DMS153 treated with DMSO at 0.1 percent for 48 hours (cell line): Measurements from ENCODE around the gene RABGAP1L.
"Not testable (repeated sequence)": the region's sequence is repeated elsewhere in the genome, so short reads cannot be mapped to it uniquely, and the experiment has no call there.

Experiments
- DNase-seq: peaks from one replicate; lab custom pipeline; 2025; ENCODE audit not compliant: unreplicated experiment; lab: John Stamatoyannopoulos, UW

RABGAP1L gene

DNA sequence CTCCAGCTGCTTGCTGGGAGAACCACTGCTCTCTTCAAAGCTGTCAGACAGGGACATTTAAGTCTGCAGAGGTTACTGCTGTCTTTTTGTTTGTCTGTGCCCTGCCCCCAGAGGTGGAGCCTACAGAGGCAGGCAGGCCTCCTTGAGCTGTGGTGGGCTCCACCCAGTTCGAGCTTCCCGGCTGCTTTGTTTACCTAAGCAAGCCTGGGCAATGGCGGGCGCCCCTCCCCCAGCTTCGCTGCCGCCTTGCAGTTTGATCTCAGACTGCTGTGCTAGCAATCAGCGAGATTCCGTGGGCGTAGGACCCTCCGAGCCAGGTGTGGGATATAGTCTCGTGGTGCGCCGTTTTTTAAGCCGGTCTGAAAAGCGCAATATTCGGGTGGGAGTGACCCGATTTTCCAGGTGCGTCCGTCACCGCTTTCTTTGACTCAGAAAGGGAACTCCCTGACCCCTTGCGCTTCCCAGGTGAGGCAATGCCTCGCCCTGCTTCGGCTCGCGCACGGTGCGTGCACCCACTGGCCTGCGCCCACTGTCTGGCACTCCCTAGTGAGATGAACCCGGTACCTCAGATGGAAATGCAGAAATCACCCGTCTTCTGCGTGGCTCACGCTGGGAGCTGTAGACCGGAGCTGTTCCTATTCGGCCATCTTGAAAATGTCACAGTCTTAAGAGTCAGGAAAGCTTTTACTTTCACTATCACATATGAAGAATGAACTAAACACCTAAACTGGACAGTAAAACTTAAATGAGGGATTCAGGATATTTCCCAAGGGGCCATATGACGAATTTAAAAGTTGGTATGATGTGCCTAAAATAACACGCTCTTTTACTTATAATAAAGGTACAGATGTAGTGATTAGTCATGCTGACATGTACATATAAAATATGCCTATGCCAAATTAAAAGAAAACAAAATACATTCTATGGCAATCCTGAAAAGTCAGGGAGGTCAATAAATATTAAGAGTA, 689.6 kb downstream of the RABGAP1L start:
- DNase-seq: not testable (repeated sequence)

DNA sequence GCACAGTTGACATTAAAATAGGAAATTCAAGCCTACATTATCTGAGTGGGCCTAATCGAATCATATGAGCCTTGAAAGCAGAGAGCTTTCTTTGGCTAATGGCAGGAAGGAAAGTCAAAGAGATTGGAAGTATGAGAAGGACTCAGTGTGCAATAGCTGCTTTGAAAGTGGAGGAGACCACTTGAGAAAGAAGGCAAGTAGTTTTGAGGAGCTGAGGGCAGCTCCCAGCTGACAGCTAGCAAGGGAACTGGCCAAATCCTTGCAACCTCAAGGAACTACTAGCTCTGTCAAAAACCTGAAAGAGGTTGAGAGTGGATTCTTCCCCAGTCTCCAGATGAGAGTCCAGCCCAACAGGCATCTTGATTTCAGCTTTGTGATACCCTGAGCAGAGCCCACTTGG, 691.4 kb downstream of the RABGAP1L start:
- no peak for DNase-seq

DNA sequence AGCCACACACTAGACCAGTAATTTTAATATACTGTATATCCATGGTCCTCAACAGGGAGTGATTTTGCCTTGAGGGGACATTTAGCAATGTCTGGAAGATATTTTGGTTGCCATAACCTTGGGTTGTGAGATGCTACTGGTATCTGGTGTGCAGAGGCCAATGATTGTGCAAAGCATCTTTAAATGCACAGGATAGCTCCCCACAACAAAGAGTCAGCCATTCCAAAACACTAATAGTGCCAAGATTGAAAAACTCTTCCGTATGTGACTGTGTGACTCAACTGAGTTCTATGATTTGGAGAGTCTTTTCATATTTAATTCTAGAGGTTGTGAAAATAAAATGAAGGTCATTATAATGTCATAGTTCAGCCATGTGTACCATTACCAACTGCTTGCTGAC, 699.0 kb downstream of the RABGAP1L start:
- DNase-seq: no peak

DNA sequence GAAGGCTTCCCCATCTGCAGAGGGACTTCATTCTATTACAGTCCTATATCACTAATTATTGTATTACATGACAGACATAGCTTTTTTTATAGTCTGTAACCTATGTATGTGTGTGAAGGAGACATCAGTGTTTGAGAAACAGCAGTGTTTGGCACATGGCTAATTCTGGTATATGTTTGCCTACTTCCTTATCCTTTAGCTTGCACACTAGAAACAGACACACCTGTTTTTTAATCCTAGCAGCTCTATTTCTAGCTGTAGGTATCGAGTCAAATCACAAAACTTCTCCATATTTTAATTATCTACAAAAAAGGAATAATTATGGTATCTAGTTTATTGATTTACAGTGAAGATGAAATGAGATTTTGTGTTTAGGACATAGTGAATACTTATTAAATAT, 711.0 kb downstream of the RABGAP1L start:
- no peak for DNase-seq

DNA sequence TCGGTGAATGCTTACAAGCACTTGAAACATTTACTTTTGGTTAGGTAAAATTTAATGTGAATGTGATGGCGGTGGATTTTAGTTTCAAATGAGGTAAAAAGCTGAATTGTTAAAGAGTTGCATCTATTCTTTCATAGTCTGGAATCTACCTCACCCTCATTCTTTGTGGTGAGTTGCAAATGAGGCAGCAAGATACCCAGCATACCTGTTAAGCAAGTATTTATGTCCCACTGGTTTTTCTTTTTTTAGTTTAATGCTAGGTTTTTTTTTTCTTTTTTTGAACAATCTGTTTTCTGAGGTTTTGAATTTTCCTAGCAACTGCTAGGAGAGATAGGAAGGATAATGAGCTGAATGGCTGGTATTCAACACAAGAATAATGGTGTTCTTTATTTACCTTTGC, 712.6 kb downstream of the RABGAP1L start:
- DNase-seq: no peak

DNA sequence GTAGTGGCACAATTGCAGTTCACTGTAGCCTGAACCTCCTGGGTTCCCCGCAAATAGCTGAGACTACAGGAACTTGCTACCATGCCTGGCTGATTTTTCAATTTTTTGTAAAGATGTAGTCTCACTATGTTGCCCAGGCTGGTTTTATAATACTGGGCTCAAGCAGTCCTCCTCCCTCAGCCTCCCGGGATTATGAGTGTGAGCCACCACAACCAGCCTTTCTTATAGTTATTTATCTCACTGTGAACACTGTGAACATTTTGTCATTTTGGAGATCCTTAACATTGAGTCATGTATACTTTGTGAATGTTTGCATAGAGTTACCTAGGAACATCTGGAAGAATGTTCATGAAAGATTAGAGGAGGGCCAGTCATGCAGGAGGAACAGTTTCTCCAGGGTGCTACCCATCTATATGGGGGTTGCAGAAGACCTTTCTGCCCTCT, 713.3 kb downstream of the RABGAP1L start:
- DNase-seq: no peak

DNA sequence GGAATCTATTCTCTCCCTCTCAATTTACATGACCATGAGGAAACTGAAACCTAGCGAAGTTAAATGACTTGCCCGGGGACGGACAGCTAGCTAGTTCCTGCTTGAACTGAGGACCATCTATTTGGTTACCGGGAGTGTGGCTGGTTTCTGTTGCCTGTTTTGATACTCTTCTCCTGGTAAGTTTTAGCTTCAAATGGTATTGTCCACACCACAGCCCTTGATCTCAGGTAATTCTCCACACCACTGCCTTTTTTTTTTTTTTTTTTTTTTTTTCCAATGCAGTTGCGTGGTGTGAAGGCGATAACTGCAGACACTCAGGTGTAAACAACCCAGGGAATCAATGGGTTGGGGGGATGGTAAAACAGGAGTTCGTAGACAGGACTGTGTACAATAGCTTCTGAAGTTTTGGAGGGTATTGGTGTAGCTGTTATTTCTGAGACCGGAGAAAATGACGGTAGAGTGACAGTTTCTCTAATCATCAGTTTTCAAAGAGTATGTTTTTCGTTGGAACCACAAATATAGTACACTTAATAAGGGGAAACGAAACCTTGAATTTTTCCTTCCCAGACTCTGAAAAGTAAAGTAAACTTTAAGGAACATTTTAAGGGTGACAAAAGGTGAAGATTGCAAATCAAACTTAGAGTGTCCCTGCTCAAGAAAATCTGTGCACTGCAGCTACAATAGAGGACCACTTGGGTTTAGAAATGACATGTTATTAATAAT, 715.2 kb downstream of the RABGAP1L start:
- peak; percentile 87 for DNase-seq

DNA sequence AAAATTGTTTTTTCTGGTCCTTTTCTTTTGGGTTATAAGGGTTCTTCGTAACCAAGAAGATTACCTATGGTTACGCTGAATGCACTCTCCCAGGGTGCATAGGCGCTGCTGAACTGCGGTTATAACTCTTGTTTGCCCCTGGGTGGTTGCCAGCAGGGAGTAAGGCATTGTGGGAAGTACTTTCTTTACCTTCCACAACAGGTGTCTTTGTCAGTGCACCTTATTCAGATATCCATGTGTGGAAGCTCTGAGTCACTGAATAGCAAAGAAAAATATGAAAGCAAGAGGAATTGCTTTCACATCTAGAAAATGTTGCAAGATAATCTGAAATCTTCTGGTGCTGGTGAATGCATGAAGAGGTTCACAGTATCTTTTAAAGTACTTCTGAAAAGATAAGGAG, 716.0 kb downstream of the RABGAP1L start:
- DNase-seq: peak; percentile 98

DNA sequence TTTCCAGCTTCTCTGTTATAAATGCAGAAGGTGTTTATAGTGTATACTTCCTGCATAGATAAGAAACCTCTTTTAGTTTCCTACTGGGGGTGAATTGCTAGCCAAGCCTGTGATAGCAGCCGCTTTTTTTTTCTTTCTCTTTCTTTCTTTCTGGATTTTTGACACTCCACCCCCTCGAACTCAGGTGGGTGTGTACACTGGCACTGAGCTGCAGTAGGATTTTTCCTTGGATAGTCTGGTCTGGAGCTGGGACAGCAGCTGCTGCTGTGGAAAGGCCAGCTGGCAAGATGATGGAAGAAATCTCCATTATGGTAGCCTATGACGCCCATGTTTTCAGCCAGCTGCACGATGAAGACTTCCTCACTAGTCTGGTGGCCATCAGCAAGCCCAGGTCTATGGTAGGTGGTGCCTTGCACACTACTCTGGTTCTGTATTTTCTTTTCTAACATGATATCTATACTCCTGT, 717.9 kb downstream of the RABGAP1L start:
- peak; percentile 56 for DNase-seq

DNA sequence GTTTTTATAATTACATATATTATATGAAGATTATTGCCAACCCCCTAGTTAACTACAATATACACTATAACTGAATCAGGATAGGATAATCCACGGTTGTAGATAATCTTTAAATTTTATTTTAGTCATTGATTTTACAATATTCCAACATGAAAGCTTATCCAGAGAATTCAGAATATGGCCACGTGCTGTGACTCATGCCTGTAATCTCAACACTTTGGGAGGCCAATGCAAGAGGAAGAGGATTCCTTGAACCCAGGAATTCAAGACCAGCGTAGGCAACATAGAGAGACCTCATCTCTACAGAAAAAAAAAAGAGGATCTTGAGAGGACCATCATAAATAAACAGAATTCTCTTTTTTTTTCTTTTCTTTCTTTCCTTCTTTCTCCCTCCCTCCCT, 720.9 kb downstream of the RABGAP1L start:
- DNase-seq: no peak

DNA sequence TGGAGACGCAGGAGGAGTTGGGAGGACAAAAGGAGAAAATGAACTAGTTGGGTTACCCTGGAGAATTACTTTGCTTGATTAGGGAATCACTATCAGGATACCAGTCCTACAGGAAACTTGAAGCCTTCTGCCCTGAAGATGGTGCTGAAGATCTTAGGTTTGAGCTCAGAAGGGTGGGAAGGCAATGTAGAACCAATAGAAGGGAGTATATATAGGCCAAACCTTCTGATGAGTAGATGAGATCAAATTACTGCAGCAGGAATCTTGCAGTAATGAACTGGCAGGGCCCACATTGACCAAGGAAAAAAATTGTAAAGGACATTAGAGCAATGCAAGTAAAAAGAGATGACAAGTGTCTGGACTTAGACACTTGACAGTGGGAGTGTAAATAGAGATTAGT, 724.1 kb downstream of the RABGAP1L start:
- DNase-seq: no peak

DNA sequence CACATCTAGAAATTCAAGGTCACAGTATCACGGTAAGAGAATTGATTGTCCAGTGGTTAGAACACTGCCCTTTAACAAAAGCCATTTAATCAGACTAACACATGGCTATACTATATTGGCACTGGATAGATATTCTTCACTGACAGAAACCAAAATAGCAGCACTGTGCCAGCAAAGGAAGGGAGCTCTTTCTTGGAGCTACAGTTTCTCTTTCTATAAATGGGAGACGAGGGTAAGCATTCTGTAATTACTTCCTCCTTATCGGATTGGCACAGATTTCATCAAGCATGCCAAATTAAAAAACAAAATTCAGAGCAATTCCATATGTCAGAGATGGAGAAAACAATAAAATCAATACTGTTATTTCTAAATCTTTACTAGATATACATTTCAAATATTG, 724.7 kb downstream of the RABGAP1L start:
- DNase-seq: no peak

DNA sequence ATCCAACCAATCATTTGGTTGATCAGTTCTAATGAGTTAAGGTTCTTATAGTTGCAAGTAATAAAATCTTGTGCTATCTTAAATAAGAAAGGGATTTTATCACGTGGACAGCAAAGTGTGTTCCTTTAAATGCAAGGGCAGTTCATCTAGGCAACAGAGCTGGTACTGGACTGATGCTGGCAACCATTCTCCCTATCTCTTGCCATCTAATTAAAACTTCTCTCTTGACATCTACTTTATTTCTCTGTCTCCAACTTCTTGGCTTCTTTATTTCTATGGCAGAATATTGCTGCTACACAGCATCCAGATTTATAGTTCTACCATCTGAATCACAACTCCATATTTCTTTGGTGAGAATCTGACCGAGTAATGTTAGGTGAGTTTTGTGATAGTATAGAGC, 725.2 kb downstream of the RABGAP1L start:
- no peak for DNase-seq

DNA sequence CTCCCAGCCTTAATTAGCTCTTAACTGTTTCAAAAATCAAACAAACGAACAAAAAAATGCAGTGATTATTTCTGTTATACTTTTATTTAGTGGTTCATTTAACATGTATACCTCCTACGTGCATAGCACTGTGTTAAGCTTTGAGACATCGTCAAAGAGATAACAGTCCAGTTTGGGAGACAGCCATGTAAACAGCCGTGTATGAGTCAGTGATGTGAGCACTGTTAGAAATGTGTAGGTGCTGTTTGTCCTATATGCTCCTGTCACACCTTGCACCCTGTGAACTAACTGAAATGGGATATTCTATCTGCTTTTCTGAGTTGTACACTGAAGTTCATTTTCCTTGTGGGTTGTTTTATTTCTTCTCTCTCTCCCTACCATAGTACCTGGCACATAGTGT, 730.7 kb downstream of the RABGAP1L start:
- DNase-seq: no peak

DNA sequence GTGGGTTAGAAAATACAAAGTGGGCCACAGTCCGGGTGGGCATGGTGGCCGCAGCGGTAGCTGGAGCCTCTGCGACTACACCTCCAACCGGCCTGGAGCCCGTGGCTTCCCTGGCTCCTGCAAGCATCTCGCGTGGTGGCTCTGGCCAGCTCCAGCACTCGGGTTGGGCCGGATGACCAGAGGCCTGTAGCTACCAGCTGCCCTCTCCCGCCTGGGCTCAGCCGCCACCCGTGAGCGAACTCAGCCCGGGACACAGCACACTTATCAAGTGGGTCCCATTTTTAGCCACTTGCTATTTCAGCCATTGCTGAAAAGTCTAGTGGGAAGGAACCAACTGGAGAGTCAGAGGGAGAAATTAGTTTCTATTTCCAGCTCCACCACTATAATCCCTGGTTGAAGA, 732.7 kb downstream of the RABGAP1L start:
- DNase-seq: no peak

DNA sequence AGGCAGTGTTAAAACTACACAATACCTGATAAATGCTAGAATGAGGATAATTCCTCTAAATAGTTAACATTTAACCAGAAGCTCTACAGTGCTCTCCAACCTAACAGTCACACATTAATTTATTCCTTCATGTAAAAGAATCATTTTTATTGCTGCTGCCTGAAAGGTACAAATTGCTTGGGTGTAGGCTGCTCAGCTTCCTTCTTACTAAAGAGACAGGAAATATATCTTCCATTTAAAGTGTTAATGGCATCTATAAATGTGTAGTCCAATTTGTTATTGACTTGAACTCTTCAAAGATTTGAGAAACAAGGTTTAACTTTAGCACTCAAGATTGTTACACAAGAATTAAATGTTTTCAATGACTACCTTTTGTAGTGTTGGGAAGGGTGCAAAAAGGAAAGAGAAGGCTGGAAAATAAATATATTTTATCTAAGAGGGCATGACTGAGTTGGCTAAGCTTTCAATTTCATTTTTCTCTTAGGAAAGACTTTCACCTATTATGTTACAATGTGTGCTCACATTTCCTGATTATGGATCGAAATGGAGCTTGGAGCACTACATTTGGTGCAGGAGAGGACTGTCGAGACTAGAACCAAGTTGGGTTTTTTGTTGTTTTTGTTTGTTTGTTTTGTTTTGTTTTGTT, 734.9 kb downstream of the RABGAP1L start:
- no peak for DNase-seq

DNA sequence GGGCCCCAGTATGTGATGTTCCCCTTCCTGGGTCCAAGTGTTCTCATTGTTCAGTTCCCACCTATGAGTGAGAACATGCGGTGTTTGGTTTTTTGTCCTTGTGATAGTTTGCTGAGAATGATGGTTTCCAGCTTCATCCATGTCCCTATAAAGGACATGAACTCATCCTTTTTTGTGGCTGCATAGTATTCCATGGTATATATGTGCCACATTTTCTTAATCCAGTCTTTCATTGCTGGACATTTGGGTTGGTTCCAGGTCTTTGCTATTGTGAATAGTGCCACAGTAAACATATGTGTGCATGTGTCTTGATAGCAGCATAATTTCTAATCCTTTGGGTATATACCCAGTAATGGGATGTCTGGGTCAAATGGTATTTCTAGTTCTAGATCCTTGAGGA, 736.3 kb downstream of the RABGAP1L start:
- DNase-seq: not testable (repeated sequence)

DNA sequence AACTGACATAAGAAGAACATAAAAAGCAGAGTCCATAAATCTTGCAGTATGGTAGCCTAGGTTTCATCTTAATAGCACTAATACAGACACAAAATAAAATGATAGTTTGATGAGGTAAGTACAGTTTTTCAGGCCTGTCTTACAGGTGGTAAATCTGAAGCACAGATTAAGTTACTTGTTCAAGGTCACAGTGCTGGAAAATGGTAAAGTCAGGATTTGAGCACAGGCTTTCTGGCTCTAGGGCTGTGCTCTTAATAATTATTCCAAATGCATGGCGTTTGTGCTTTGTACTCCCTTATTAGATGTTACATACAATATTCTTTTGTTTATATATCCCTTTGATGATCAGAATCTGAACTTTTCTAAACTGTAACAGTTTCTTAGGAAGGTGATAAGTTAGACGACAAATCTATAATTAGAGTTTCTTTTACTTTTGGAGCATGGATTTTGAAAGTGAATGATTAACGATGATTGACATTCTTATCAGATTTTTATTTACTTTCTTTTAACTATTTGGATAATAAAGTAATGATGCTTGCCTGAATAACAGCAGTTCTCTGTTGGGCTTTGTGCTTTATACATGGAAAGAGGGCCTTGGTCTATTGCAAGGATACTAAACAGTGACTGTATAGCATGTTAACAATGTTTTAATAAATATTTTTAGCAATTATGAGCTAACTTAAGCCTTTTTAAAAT, 738.9 kb downstream of the RABGAP1L start:
- no peak for DNase-seq

DNA sequence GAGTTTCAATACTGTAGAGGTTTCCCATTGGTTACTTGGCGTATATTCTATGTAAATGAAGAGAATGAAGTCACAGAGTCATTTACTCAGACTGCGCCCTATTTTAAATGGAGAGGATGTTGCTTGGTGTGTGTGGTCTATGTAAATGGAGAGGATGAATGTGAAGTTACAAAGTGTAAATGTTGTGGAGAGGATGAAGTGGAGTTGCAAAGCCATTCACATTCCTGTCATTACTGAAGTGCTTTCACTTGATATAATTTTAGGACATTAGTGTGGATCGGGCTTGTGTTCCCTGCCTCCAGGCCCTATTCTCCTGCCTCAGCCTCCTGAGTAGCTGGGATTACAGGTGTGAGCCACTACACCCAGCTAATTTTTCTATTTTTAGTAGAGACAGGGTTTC, 741.0 kb downstream of the RABGAP1L start:
- DNase-seq: no peak

DNA sequence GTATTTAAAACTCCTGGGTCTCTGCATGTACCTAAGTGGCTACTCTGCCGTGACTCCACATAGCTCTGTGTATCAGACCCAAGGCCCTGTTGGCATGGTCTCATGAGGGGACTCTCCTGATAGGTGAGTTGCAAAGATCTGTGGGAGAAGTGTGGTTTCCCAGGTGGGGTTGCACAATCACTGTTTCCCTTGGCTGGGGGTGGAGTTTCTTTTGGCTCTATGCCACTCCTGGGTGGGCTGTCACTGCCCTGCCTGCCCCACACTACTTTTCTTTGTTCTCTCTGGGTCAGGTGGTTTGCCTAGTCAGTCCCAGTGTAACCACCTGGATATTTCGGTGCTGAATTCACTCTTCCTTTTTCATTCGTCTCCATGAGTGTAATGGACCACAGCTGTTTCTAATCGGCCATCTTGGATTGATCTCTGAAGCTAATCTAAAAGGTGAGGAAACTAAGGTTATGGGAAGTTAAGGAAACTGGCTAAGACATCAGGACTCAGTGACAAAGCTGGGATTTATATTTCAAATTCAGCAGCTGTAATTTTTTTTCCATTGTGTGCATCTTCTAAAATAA, 743.3 kb downstream of the RABGAP1L start:
- no peak for DNase-seq

DNA sequence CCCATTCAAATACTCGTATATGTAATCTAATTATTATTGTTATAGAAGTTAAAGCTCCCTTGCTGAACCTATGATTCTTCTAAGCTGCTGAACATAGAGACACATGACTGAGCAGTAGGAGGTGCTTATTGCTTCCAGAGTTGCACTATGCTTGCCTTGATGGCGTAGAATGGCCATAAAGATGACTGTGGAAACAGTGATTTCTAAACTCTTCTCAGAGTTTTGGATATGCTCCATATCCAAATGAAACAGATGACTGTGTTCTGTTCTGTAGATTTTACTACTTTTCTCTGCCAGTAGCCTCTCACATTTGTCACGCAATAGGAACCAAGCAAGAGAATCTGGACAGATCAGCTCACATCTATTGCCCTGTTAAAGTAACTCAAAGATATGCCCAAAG, 752.3 kb downstream of the RABGAP1L start:
- DNase-seq: no peak
